MG63 (cell line): ENCODE measurements around the gene CNOT2. TPM values are rescaled to one million over a fixed set of nuclear protein-coding genes. Genes with fewer than 3 reads are reported as not detected.
A peak's percentile ranks its signal among the peaks of the same experiment; 100 is the strongest.

Source experiments
- DNase-seq: peaks from one replicate; pipeline ENCODE4 v3.0.0-alpha.2; 2020
- H3K27me3 ChIP-seq: fragments of 250-450 bp; sonication (Bioruptor Pico); 2 replicates; pipeline ENCODE4 v1.5.1; 2020; ENCODE audit warnings: mild to moderate bottlenecking, moderate library complexity
- H3K36me3 ChIP-seq: fragments of 250-450 bp; sonication (Bioruptor Pico); 2 replicates; pipeline ENCODE4 v1.5.1; 2020; ENCODE audit warnings: mild to moderate bottlenecking, moderate library complexity
- H3K4me3 ChIP-seq: fragments of 250-450 bp; sonication (Bioruptor Pico); 2 replicates; pipeline ENCODE4 v1.5.1; 2020; ENCODE audit warnings: mild to moderate bottlenecking, moderate library complexity
- H3K9me3 ChIP-seq: fragments of 250-450 bp; sonication (Bioruptor Pico); 2 replicates; pipeline ENCODE4 v1.5.1; 2020; ENCODE audit warnings: mild to moderate bottlenecking, moderate library complexity
- total RNA-seq: library from RNA; depleted of rRNA; stranded (reverse); fragments of >200 nt; shearing (Covaris generic); gene quantifications from 2 replicates; pipeline ENCODE4 v1.2.3, GENCODE V29; 2014; ENCODE audit warnings: low replicate concordance

CNOT2 gene
- total RNA-seq, 1 experiment from 2014 or later = 93.4 TPM

DNA sequence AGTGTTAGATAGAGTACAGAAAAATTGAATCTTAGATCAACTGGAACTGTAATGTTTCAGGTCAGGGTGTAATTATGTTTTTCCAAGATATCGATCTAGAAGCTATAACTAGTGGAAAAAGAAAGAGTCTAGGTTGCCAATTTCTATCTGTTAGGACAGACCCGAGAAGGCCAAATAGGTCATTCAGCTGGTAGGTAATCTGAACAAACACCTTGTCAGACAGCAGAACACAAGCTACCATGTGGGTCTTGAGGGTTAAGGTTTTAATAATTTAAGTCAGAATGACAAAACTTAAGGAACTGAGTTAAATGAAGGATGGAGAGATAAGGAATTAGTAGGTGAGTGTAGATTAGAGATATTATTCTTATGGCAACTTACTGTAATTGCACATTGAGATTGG, 78.0 kb downstream of the CNOT2 start:
- no peak for DNase-seq
- Histone ChIP-seq H3K4me3 (no peak overlapping the region), H3K9me3 (no peaks in the 10 kb centered on the region), H3K27me3 (no peaks in the 10 kb centered on the region), H3K36me3 (peaks cover 2% of the 10 kb centered on the region; the same call in 1 of the 2 replicates)

DNA sequence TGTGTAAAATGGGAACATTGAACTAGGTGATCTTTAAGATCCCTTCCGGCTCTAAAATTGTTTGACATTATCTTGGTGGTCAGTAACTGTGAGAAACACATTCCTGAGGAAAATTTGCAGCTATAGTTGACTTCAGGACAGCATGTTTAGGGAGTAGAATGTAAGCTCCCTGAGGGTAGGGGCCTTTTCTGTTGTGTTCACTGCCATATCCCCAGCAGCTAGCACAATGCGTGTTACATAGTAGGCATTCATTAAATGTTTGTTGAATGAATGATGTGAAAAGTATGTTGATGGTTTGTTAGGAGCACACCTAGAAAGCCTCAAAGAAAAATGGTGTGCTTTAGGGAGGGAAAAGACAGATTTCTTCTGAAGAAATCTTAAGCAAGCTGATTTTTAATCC, 84.3 kb downstream of the CNOT2 start:
- Histone ChIP-seq H3K4me3 (no peak overlapping the region), H3K9me3 (no peaks in the 10 kb centered on the region), H3K36me3 (peaks cover 3% of the 10 kb centered on the region; the same call in 1 of the 2 replicates), H3K27me3 (no peaks in the 10 kb centered on the region)
- no peak for DNase-seq

DNA sequence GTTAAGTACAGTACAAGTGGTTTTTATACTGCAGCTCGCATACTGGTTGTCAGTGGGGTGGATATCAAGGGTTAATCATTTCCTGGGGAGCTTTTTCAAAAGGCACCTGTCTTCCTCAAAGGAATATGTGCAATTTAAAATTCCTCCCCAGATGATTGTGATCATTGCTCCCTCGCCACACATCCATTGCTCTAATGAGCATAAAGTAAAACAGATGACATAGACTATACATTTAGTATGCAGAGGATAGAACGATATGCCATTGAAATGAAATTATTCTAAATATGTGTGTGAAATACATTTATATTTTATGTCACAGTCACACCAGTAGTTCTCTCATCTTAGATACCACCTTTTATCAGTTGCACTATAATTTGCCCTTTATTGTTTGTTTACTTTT, 86.5 kb downstream of the CNOT2 start:
- Histone ChIP-seq H3K4me3 (no peak overlapping the region), H3K27me3 (no peaks in the 10 kb centered on the region), H3K9me3 (no peaks in the 10 kb centered on the region), H3K36me3 (peaks cover 3% of the 10 kb centered on the region; the same call in 1 of the 2 replicates)
- no peak for DNase-seq

DNA sequence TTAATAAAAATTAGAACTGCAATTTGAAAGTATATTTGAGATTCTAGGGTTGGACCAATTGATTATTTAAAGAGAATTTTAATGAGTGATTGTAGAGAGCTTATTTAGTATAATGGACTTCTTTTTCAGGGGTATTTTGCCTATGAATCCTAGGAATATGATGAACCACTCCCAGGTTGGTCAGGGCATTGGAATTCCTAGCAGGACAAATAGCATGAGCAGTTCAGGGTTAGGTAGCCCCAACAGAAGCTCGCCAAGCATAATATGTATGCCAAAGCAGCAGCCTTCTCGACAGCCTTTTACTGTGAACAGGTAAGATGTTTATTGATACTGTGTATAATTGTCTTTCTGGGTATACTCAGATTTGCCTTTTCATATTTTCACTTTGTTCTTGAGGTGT, 86.9 kb downstream of the CNOT2 start:
- no peaks in the 10 kb centered on the region for H3K9me3 ChIP-seq
- no peak overlapping the region for H3K4me3 ChIP-seq

DNA sequence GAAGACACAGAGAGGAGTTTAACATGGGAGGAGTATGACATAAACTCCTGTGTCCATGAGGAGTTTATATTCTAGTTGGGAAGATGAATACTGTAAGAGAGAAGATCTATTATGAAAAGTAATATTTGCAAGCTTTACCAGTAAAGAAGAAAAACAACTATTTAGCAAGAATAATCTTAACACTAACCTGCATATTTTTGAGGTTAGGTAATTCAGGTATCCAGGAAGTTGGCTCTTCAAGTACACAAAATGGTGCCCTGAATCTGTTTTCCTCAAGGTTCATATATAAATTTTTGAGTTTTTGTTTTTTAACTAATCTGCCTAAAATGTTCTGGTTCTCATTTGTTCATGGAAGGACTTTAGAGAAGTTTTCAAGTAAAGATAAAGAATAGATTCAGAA, 89.0 kb downstream of the CNOT2 start:
- Histone ChIP-seq H3K27me3 (no peaks in the 10 kb centered on the region), H3K4me3 (no peak overlapping the region), H3K36me3 (peaks cover 16% of the 10 kb centered on the region), H3K9me3 (no peaks in the 10 kb centered on the region)
- DNase-seq = no peak

More for the DNA sequence above, 86.9 kb downstream of the CNOT2 start:
- Histone ChIP-seq H3K27me3 (no peaks in the 10 kb centered on the region), H3K36me3 (peaks cover 3% of the 10 kb centered on the region; the same call in 1 of the 2 replicates)
- no peak for DNase-seq

DNA sequence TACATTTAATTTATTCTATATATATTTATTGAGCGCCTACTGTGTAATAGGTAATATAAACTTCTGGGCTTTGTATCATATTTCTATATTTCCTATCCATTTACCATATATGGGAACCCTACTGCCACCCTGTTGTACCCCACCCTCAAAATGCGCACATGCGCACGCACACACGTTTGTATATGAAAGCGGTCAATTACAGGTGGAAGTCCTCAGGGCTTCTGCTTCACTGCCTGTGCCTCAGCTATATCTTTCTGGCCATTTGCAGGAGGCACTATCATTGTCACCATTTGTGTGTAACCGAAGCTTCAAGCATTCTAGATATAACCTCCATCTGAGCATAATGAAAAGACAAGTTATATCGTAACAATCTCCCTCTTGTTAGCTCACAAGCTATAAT, 91.5 kb downstream of the CNOT2 start:
- peaks cover 39% of the 10 kb centered on the region for H3K36me3 ChIP-seq
- no peaks in the 10 kb centered on the region for H3K27me3 ChIP-seq
- no peak for DNase-seq
- no peaks in the 10 kb centered on the region for H3K9me3 ChIP-seq
- H3K4me3 ChIP-seq = no peak overlapping the region

DNA sequence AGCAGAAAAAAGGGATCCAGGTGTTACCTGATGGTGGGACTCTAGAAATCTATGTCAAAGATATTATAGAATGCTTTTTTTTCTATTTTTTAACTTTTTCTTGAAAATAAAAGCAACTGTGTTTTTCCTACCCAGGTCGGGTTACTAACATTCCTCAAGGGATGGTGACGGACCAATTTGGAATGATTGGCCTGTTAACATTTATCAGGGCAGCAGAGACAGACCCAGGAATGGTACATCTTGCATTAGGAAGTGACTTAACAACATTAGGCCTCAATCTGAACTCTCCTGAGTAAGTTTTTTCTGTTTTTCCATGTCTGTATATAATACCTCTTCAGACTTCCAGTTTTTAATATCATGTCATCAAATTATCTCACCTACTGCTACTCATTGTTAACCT, 95.3 kb downstream of the CNOT2 start:
- DNase-seq = no peak
- Histone ChIP-seq H3K4me3 (no peak overlapping the region), H3K36me3 (peaks cover 63% of the 10 kb centered on the region), H3K27me3 (no peaks in the 10 kb centered on the region), H3K9me3 (no peaks in the 10 kb centered on the region)

DNA sequence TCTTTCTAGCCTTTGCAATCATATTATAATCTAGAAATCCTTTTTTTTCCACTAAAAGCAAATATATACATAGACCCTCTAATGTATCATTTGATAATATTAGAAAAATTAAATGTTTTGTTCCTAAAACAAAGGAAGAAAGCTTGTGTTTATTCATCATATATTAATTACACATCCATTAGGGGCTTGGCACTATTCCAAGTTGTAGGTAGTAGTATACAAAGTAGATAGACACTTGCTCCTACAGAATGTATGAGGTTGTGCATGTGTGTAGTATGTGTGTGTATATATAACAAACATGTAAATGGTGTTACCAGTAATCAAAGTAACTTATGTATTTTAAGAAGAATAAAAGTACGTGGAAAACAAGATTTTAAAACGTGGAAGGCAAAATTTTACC, 107.8 kb downstream of the CNOT2 start:
- Histone ChIP-seq H3K4me3 (no peak overlapping the region), H3K27me3 (no peaks in the 10 kb centered on the region), H3K9me3 (no peaks in the 10 kb centered on the region), H3K36me3 (peaks cover 17% of the 10 kb centered on the region)
- no peak for DNase-seq

DNA sequence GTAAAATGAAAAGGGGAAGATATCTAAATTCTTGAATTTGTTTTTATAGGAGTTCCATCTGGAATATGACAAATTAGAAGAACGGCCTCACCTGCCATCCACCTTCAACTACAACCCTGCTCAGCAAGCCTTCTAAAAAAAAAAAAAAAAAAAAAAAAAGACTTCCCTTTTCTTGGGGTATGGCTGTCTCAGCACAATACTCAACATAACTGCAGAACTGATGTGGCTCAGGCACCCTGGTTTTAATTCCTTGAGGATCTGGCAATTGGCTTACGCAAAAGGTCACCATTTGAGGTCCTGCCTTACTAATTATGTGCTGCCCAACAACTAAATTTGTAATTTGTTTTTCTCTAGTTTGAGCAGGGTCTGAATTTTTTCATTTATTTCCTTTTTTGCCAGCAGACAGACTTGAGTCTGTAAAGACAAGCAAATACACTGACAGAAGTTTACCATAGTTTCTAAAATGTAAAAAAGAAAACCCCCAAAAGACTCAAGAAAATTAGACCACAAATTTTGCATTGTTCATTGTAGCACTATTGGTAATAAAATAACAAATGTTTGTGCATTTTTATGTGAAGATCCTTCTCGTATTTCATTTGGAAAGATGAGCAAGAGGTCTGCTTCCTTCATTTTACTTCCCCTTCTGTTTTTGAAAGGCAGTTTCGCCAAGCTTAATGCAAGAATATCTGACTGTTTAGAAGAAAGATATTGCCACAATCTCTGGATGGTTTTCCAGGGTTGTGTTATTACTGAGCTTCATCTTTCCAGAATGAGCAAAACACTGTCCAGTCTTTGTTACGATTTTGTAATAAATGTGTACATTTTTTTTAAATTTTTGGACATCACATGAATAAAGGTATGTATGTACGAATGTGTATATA, 110.8 kb downstream of the CNOT2 start:
- no peak for DNase-seq
- Histone ChIP-seq H3K27me3 (no peaks in the 10 kb centered on the region), H3K9me3 (no peaks in the 10 kb centered on the region), H3K4me3 (no peak overlapping the region), H3K36me3 (peaks cover 5% of the 10 kb centered on the region)

DNA sequence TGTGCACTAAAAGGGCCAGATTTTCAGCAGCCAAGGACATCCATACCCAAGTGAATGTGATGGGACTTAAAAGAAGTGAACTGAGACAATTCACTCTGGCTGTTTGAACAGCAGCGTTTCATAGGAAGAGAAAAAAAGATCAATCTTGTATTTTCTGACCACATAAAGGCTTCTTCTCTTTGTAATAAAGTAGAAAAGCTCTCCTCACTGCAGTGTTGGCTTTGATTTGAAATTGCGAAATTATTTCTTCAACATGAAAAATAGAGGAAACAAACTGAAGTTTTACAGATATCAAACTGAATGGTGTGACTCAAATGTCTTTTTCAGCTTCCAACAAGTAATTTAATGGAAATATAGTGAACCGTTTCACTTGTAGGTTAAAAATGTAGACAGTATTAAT, 111.6 kb downstream of the CNOT2 start:
- Histone ChIP-seq H3K36me3 (peaks cover 5% of the 10 kb centered on the region), H3K9me3 (no peaks in the 10 kb centered on the region), H3K27me3 (no peaks in the 10 kb centered on the region), H3K4me3 (no peak overlapping the region)
- no peak for DNase-seq

DNA sequence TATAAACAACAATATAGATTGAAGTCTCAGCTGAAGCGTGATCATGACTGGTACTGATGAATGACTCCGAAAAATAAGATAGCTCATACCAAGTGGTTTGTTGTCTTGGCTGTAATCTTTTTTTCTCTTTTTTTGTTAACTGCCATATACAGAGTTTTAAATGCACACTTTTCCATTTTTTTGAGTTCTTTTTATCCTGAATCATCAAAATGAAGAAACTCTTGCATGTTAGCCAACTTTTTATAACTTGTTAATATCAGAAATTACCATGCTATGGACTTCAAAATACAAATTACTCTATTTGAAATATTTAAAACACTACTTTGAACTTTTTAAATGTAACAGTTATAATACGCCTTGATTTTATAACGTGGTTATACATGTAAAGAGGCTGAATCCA, 112.7 kb downstream of the CNOT2 start:
- Histone ChIP-seq H3K36me3 (peaks cover 5% of the 10 kb centered on the region), H3K9me3 (no peaks in the 10 kb centered on the region), H3K27me3 (no peaks in the 10 kb centered on the region), H3K4me3 (no peak overlapping the region)
- DNase-seq = no peak

DNA sequence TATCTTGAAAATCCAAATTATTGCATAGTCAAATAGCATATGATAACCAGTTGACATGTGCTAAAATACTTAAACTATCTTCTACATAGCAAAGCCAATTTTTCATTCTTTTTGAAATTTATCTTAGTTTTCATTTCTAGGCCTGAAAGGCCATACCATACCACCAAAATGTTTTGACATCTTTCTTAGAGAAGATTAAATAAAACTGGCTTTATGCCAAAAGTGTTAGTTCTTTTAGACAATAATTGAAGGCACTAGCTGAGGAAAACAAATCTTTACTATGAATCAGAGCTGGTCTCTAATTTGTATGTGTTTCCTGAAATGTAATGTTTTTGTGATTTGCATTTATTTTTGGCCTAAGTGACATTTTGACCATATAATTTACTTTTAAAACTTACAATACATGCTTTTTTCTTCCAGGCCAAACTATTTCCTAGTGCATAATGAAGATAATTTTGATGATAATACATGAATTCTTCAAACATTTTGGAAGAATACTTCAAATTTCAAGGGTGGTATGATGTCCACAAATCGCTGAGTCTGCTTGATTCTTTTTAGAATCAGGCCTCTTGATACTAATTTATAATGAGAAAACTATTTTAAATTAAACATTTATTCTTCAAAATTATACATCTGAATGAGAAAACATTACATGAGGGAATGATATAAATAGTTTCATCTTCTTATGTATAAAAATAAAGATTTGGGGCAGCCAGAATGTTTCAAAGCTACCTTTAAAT, 116.4 kb downstream of the CNOT2 start:
- no peak overlapping the region for H3K4me3 ChIP-seq
- H3K9me3 ChIP-seq = no peaks in the 10 kb centered on the region
- no peak for DNase-seq
- peaks cover 3% of the 10 kb centered on the region; the same call in 1 of the 2 replicates for H3K36me3 ChIP-seq
- H3K27me3 ChIP-seq = peaks cover 8% of the 10 kb centered on the region

DNA sequence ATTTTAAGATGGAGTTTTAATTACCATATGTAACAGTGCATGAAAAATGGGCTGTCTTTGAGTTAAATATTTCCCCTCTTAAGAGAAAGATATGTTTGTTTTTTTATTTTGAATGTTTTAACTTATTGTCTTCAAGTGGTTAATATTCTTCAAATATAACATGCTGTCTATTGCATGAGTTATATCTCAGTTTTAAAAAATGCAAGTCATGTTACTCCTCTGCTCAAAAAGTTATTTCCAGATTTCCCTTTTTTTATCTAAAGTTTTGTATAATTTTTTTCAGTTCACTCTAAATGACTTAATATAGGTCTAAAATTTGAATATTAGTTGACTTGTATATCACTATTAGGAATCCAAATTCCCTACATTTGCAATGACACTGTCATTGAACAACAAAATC, 117.0 kb downstream of the CNOT2 start:
- Histone ChIP-seq H3K9me3 (no peaks in the 10 kb centered on the region), H3K27me3 (peaks cover 14% of the 10 kb centered on the region), H3K36me3 (peaks cover 3% of the 10 kb centered on the region; the same call in 1 of the 2 replicates), H3K4me3 (no peak overlapping the region)
- no peak for DNase-seq

DNA sequence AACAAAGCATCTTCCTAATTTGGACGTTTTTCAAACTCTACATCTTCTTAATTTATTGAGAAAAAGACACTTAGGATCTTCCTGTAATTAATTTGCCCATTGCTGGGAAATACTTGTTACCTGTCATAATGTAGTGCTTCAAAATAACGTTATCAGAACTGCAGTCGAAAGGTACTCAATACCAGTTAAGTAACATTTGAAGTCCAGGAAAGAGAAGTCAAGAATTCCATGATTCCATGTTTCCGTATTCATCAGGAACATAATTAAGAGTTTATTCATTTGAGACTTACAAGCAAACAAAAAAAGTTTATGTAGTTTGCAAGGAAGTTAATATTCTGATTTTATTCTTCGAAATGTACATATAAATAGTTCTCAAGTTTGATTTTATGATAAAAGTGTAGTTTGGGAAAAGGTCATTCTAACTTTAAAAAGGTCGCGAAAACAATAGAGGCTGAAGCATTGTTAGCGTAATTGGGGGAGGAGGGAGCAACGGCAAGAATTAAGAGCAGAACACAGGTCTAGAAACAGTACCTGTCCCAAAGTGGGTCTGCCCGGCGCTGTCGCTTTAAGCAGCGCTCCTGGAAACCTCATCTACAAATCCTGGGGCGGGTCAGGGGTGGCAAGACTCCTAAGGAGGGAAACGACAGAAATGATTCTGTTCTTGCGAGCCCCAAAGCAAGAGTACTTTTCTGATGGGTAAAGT, 121.6 kb downstream of the CNOT2 start:
- DNase-seq = no peak
- Histone ChIP-seq H3K36me3 (no peaks in the 10 kb centered on the region), H3K4me3 (peak overlapping the region; percentile 55), H3K9me3 (no peaks in the 10 kb centered on the region), H3K27me3 (peaks cover 37% of the 10 kb centered on the region)

DNA sequence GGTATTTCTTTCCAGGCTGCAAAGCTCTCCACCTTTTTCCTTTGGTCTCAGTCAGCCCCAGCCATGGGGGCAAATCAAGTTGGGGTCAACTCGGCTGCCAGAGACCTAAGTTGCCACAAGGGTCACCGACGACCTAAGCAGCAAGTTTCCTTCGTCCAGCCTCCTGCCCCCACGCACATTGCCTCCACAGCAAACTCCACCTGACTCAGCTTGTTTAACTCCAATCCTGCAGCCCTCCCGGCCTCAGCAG, 122.1 kb downstream of the CNOT2 start:
- H3K9me3 ChIP-seq = no peaks in the 10 kb centered on the region
- no peak for DNase-seq
- peaks cover 37% of the 10 kb centered on the region for H3K27me3 ChIP-seq
- H3K36me3 ChIP-seq = no peaks in the 10 kb centered on the region
- peak overlapping the region; percentile 55 for H3K4me3 ChIP-seq

DNA sequence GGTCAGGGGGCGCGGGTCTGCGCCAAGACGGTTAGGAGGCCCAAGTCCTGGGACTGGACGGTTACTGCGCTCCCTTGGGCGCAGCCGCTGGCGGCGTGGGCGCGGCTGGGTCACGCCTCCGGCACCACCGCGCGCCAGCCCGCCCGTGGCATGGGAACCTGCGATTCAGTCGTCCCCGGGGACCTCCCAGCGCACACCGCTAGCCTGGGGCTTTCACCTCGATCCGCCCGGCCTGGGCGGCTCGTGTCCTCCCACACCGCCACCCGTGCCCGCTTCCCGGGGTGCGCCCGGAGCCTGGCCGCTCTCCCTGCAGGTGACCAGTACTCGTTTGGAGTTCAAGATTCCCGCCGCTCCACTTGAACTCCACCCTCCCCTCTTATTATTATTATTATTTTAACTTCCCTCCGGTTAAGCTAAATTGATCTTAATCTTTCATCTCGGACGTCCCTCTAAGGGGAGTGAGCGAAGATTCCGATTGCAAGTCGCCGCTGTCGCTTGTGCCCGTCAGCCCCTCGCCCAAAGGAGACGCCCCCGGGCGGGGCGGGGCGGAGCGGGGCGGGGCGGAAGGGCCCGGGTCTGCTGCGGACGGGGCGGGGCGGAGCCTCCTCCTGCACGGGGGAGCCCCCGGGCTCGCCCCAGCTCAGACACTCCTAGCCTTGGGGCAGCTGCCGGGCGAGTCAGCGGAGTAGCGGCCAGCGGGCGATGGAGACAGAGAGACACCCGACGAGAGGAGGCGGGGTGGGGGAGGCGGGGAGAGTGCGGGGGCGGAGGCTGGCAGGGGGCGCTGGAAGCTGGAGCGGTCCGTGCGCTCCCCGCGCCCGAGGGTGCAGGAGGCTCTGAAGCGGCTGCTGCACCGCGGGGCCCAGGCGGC, 122.7 kb downstream of the CNOT2 start, which contains the start of gene KCNMB4:
TSS of gene KCNMB4 (plus strand) at position 643 of the 871 bp plus-strand sequence. CDS start 445 bp downstream, outside the sequence.
- H3K4me3 ChIP-seq = peak within 1 kb of the TSS; percentile 55
- H3K36me3 ChIP-seq = no peaks in the 10 kb centered on the region
- no peaks in the 10 kb centered on the region for H3K9me3 ChIP-seq
- peaks cover 37% of the 10 kb centered on the region for H3K27me3 ChIP-seq
- DNase-seq = peak; percentile 65
